ENCODE data around the gene FBRS.

DNA sequence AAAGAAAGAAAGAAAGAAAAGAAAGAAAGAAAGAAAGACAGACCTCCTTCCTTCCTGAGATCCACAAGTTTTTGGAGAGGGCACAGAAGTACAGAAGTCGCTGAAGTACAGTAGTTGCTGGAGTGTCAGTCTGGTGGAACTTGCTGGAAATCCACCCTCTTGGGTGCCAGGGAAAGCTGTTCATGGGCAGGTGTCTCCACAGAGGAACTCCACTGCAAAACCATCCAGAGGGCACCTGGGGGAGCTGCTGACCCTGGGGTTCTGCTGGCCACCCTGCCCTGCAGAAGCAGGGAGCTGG lies 11.0 kb upstream of the FBRS start:
- TF ChIP-seq, protein P1, sequence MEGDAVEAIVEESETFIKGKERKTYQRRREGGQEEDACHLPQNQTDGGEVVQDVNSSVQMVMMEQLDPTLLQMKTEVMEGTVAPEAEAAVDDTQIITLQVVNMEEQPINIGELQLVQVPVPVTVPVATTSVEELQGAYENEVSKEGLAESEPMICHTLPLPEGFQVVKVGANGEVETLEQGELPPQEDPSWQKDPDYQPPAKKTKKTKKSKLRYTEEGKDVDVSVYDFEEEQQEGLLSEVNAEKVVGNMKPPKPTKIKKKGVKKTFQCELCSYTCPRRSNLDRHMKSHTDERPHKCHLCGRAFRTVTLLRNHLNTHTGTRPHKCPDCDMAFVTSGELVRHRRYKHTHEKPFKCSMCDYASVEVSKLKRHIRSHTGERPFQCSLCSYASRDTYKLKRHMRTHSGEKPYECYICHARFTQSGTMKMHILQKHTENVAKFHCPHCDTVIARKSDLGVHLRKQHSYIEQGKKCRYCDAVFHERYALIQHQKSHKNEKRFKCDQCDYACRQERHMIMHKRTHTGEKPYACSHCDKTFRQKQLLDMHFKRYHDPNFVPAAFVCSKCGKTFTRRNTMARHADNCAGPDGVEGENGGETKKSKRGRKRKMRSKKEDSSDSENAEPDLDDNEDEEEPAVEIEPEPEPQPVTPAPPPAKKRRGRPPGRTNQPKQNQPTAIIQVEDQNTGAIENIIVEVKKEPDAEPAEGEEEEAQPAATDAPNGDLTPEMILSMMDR (conservative IDR thresholded peaks at IDR 0.05; ENCODE audit: low read length) = no peak
- TF ChIP-seq EZH2phosphoT487 (IDR thresholded peaks at IDR 0.05; ENCODE audit: borderline replicate concordance, low read depth, low read length) = no peak
